Fibroblast of pulmonary artery (primary cell): ENCODE results near the gene DNAJC13.
"Not testable (repeated sequence)": the region's sequence is repeated elsewhere in the genome, so short reads cannot be mapped to it uniquely, and the experiment has no call there.

ENCODE experiments used
- DNase-seq: peaks from one replicate; pipeline ENCODE4 v3.0.0-alpha.2; 2010; ENCODE audit warnings: low read depth
- H3K4me3 ChIP-seq: replicated peaks from 2 replicates; pipeline ENCODE4 v1.5.1; 2011; ENCODE audit warnings: low read depth, mild to moderate bottlenecking, control low read depth, low read length, moderate library complexity
- CTCF ChIP-seq: IDR thresholded peaks from 2 replicates; pipeline ENCODE4 v1.5.1; 2011; ENCODE audit warnings: mild to moderate bottlenecking, control low read depth, low read length, inconsistent platforms; ENCODE audit errors: missing control alignments

The DNAJC13 gene

GRCh38 chr3:132549169-132549568, 131.9 kb downstream of the DNAJC13 start:
- no peak overlapping the region for H3K4me3 ChIP-seq
- TF ChIP-seq CTCF, result no peak
- DNase-seq, result no peak

DNA sequence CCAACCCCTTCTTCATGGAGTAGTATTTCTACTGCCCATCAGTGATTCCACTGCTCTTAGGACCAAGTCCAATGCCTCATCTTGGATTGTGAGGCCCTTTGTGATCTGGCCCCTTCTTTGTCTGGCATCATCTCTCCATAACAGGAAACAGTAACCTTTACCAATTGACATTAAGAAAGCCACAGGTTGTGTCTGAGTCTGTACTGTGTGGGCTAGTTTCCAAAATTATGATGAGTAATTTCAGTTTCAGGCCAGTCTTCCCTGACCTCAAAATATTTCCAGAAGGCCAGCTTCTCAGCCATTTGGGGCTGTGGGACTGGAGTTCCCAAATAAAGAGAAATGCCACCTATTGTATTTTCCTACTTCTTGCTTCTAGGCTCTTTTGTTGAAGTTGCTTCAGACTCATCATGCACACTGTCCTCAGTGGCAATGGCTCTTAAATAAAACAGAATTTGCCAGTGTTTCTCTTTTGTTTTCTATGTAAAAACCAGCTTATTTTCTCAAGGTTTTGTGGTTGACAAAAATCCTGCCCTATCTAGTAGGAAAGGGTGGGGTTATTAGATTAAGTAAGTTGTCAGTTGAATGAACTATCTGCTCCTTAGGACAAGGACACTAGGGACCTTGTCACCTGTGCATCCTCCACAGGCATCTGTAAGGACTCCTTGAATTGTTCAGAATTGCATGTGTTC, 132.7 kb downstream of the DNAJC13 start:
- no peak for TF ChIP-seq CTCF
- DNase-seq, result peak; percentile 67
- no peak overlapping the region for H3K4me3 ChIP-seq

DNA sequence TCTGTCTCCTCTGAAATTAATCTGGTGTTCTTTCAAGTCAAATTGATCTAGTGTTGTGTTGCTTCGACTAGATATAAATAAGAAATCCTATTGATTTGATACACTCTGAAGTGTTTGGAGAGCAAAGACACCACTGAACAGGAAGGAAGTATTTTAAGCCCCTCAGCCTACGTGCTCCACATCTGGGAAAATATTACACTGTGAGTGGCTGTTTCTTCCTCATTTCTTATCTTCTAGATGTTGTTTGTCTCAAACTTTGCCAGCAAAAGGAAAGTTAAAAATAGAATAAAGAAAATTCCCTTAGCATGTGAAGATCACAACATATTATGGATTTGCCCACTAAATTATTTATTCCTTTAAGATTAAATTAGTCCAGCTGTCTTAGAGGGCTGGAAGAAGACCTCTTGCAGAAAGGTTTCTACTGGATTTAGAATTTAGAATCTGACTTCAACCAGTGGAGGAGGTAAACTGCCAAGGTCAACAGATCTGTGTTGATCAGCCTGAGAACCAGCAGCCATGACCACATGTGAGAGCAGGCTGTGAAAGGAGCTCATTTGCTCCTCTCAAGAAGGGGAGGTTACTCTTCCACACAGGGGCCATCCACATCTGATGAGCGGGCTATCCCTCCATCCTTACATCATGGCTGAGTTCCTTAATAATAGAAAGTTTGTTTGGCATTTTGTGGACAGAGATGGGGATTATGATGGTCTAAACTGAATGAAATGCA, 133.4 kb downstream of the DNAJC13 start:
- no peak overlapping the region for H3K4me3 ChIP-seq
- no peak for DNase-seq
- no peak for TF ChIP-seq CTCF

DNA sequence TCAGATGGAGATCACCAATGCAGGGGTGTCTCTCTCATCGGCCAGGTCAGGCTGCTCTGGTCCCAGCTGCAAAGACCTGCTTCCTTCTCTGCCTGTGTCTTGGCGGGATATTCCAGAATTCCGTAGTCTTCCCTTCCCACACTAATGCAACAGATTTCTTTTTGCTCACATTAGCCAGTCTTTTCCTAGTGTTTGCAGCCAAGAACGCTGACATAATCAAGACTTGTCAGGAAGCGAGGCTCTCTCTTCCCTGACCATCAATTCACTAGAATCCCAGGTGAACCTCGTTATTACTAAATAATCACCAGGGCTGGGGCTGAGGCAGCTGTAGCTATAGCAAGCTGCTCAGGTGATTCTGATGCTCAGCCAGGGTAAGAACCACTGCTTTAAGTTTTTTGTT, 136.5 kb downstream of the DNAJC13 start:
- DNase-seq, result no peak
- no peak overlapping the region for H3K4me3 ChIP-seq
- TF ChIP-seq CTCF, result no peak

- no peak for TF ChIP-seq CTCF
- DNase-seq, result peak; percentile 73
- H3K4me3 ChIP-seq, result no peak overlapping the region
These were observed 137.1 kb downstream of the DNAJC13 start for GRCh38 chr3:132554437-132554836.

DNA sequence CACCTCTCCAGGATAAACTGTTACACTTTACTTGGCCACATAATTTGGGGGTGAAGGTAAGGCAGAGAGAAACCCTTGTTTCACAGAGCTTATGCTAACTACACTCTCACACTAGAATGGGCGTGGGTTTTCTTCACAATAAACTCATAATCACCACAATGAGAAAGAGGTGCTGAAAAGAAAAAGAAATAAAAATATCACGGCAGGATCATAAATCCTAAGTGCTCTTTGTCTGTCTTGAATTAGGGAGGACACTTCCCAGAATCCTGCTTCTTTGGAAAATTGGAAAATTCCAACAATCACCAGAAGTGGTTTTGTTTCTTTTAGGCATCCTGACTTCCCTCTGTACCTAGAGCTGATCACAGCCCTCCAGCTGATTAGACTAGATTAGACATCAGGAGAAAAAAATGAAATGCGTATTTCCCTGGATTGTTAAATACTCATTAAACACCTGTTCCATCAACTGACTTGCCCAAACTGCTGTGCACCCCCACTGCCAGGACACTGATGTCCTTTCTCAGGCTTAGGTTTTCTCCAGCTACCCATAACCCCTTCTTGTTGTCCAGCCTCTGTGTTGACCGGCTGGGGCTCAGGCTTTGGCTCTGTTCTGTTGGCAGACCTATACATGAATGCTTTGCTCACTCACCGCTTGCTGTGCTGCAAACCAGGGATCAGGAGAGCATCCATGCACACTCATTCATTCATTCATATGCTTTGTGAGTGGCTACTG, 138.2 kb downstream of the DNAJC13 start:
- no peak overlapping the region for H3K4me3 ChIP-seq
- TF ChIP-seq CTCF, result no peak
- DNase-seq, result no peak

DNA sequence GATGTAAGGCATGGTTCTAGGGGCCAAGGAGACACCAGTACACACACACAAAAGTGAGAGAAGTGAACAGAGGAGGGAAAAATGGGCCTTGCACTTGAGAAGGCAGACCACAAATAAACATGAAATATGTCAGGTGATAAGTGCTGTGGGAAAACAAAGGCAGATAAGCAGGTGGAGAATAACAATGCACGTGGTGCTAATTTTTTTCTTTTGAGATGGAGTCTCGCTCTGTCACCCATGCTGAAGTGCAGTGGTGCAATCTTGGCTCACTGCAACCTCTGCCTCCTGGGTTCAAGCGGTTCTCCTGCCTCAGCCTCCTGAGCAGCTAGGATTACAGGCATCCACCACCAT, 138.7 kb downstream of the DNAJC13 start:
- H3K4me3 ChIP-seq, DNase-seq: not testable (repeated sequence)
